Astrocyte of the cerebellum (primary cell): ENCODE results near the gene KRT85.

Source experiments
- DNase-seq: peaks from one replicate; pipeline ENCODE4 v3.0.0-alpha.2; 2011; ENCODE audit warnings: low read depth
- H3K4me3 ChIP-seq: 2 replicates; pipeline ENCODE4 v1.5.1; 2011; ENCODE audit warnings: mild to moderate bottlenecking, low read depth, low read length, moderate library complexity
- CTCF ChIP-seq: IDR thresholded peaks from 2 replicates; pipeline ENCODE4 v1.5.1; 2012; ENCODE audit warnings: low read length, low read depth, moderate library complexity, mild to moderate bottlenecking; ENCODE audit errors: missing control alignments
- in situ Hi-C: cut with HindIII; loops from 2 replicates; pipeline ENCODE4 v1.10.0; 2017; ENCODE audit warnings: low sequenced_read_pairs

KRT85 gene

GRCh38 chr12:52331039-52331438, 36.2 kb downstream of the KRT85 start:
- no peak for TF ChIP-seq CTCF
- in situ Hi-C loops = no loop called here
- DNase-seq = no peak
- no peak overlapping the region for H3K4me3 ChIP-seq

GRCh38 chr12:52327830-52328500, 39.3 kb downstream of the KRT85 start:
- in situ Hi-C loops = no loop called here
- no peak overlapping the region for H3K4me3 ChIP-seq
- TF ChIP-seq CTCF = no peak
- DNase-seq = no peak

GRCh38 chr12:52327052-52327829, 40.0 kb downstream of the KRT85 start:
- in situ Hi-C loops = no loop called here
- TF ChIP-seq CTCF = peak; percentile 82
- no peak overlapping the region for H3K4me3 ChIP-seq
- DNase-seq = peak; percentile 61

GRCh38 chr12:52324153-52324444, 43.2 kb downstream of the KRT85 start:
- H3K4me3 ChIP-seq = no peak overlapping the region
- DNase-seq = no peak
- TF ChIP-seq CTCF = no peak
- in situ Hi-C loops = no loop called here

GRCh38 chr12:52323416-52324152, 43.7 kb downstream of the KRT85 start:
- in situ Hi-C loops = no loop called here
- DNase-seq = no peak
- H3K4me3 ChIP-seq = no peak overlapping the region
- no peak for TF ChIP-seq CTCF

GRCh38 chr12:52323001-52323400, 44.3 kb downstream of the KRT85 start:
- no peak for TF ChIP-seq CTCF
- in situ Hi-C loops = no loop called here
- no peak overlapping the region for H3K4me3 ChIP-seq
- DNase-seq = no peak
